Glomerular endothelial cell (primary cell): Measurements from ENCODE around the gene CEND1. TPM values are rescaled to one million over a fixed set of nuclear protein-coding genes. Genes with fewer than 3 reads are reported as not detected.

Experiments used
- DNase-seq: peaks from one replicate; pipeline ENCODE4 v3.0.0-alpha.2; 2011; ENCODE audit warnings: low read depth, low spot score; ENCODE audit errors: extremely low read depth
- total RNA-seq: library from RNA; depleted of rRNA; stranded (reverse); fragments of >200 nt; gene quantifications from 2 replicates; pipeline ENCODE4 v1.2.3, GENCODE V29; 2015

The CEND1 gene
- total RNA-seq, result 0.58 and 0.78 TPM in 2 replicates

- DNase-seq, result no peak
These were observed at the start of gene CEND1 for GRCh38 chr11:789943-790342. Gene CEND1 (minus strand): TSS chr11:790090. CDS start chr11:788576, 1,514 bp downstream.

GRCh38 chr11:839280-839623, 49.4 kb upstream of the CEND1 start:
- DNase-seq, result no peak

- no peak for DNase-seq
These were observed 48.8 kb upstream of the CEND1 start for GRCh38 chr11:838441-839279.

GRCh38 chr11:837990-838307, 48.1 kb upstream of the CEND1 start:
- DNase-seq, result no peak

GRCh38 chr11:837189-837989, 47.5 kb upstream of the CEND1 start:
- no peak for DNase-seq

- no peak for DNase-seq
These were observed 46.8 kb upstream of the CEND1 start for GRCh38 chr11:836700-837099.

- DNase-seq, result no peak
These were observed 46.4 kb upstream of the CEND1 start for GRCh38 chr11:836274-836673.

- DNase-seq, result no peak
These were observed 44.8 kb upstream of the CEND1 start for GRCh38 chr11:834371-835316.

- DNase-seq, result no peak
These were observed 44.0 kb upstream of the CEND1 start for GRCh38 chr11:833849-834311.

- no peak for DNase-seq
These were observed 43.4 kb upstream of the CEND1 start for GRCh38 chr11:833114-833791.

- DNase-seq, result no peak
These were observed 42.7 kb upstream of the CEND1 start, which contains the start of gene CD151 for GRCh38 chr11:832529-833113. Gene CD151 (plus strand): TSS chr11:832952. CDS start chr11:836070, 3,118 bp downstream.

GRCh38 chr11:831961-832528, 42.2 kb upstream of the CEND1 start:
- no peak for DNase-seq

GRCh38 chr11:831118-831864, 41.4 kb upstream of the CEND1 start:
- no peak for DNase-seq

GRCh38 chr11:830295-831117, 40.6 kb upstream of the CEND1 start:
- DNase-seq, result no peak

GRCh38 chr11:829847-830294, 40.0 kb upstream of the CEND1 start:
- no peak for DNase-seq

- no peak for DNase-seq
These were observed 39.4 kb upstream of the CEND1 start for GRCh38 chr11:829176-829846.

GRCh38 chr11:828506-829175, 38.8 kb upstream of the CEND1 start:
- no peak for DNase-seq
